Measurements from ENCODE around the gene LDLRAD3.

LDLRAD3 gene

GRCh38 chr11:35945137-35945518, 1.3 kb downstream of the LDLRAD3 start:
- Histone ChIP-seq H2AFZ (ENCODE audit: low read depth, low read length) (no peak overlapping the region), H3K27ac (ENCODE audit: low read length) (no peak overlapping the region), H3K9ac (ENCODE audit: low read depth, low read length) (no peak overlapping the region), H3K4me1 (ENCODE audit: insufficient read depth, low read length) (no peaks in the 10 kb centered on the region), H3K9me3 (ENCODE audit: insufficient read depth, low read length, severe bottlenecking) (no peaks in the 10 kb centered on the region), H3K79me2 (ENCODE audit: insufficient read depth, low read length) (no peaks in the 10 kb centered on the region), H3K4me2 (ENCODE audit: insufficient read depth, low read length) (no peak overlapping the region), H3K36me3 (ENCODE audit: insufficient read depth, low read length) (no peaks in the 10 kb centered on the region), H4K20me1 (ENCODE audit: insufficient read depth, low read length) (no peaks in the 10 kb centered on the region), H3K4me3 (ENCODE audit: low read depth in 1 of 2, low read length in 2 of 2) (no peak overlapping the region), H3K27me3 (ENCODE audit: insufficient read depth, low read length, poor library complexity) (no peaks in the 10 kb centered on the region)
- ATAC-seq (ENCODE audit: insufficient read depth, low read depth) = no peak
- TF ChIP-seq, protein P1, sequence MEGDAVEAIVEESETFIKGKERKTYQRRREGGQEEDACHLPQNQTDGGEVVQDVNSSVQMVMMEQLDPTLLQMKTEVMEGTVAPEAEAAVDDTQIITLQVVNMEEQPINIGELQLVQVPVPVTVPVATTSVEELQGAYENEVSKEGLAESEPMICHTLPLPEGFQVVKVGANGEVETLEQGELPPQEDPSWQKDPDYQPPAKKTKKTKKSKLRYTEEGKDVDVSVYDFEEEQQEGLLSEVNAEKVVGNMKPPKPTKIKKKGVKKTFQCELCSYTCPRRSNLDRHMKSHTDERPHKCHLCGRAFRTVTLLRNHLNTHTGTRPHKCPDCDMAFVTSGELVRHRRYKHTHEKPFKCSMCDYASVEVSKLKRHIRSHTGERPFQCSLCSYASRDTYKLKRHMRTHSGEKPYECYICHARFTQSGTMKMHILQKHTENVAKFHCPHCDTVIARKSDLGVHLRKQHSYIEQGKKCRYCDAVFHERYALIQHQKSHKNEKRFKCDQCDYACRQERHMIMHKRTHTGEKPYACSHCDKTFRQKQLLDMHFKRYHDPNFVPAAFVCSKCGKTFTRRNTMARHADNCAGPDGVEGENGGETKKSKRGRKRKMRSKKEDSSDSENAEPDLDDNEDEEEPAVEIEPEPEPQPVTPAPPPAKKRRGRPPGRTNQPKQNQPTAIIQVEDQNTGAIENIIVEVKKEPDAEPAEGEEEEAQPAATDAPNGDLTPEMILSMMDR (IDR thresholded peaks at IDR 0.05; ENCODE audit: borderline replicate concordance, extremely low read depth, low read length, poor library complexity, severe bottlenecking) = no peak
- TF ChIP-seq EZH2 (IDR thresholded peaks at IDR 0.05; ENCODE audit: borderline replicate concordance, low read depth, low read length, severe bottlenecking) = no peak
- no peak for DNase-seq

DNA sequence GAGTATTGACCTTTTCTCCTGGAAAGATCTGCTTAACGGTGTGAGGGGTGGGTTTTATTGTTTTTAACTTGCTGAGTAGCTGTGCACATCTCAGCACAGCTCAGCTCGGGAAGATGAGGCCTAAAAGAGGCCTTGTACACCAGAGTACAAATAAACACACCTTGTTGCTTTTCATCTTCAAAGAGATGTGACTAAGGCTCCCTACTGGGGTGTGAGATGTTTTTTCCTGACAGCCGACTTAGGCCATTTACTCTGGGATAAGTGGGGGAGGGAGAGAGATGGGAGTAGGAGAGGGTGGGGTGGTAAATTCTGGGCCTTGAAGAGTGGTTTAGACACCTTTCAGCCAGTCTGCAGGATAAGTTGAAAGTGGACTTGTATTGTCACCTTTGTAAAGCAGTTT, 2.9 kb downstream of the LDLRAD3 start:
- H3K79me2 ChIP-seq (ENCODE audit: insufficient read depth, low read length) = no peaks in the 10 kb centered on the region
- ATAC-seq (ENCODE audit: insufficient read depth, low read depth) (no peak), DNase-seq (no peak)
- no peaks in the 10 kb centered on the region for H3K36me3 ChIP-seq (ENCODE audit: insufficient read depth, low read length)
- H3K4me1 ChIP-seq (ENCODE audit: insufficient read depth, low read length) = no peaks in the 10 kb centered on the region
- H3K4me3 ChIP-seq (ENCODE audit: low read depth in 1 of 2, low read length in 2 of 2) = no peak overlapping the region
- no peak overlapping the region for H3K9ac ChIP-seq (ENCODE audit: low read depth, low read length)
- TF ChIP-seq, protein P1 (IDR thresholded peaks at IDR 0.05; ENCODE audit: borderline replicate concordance, extremely low read depth, low read length, poor library complexity, severe bottlenecking) = no peak
- no peak for TF ChIP-seq EZH2 (IDR thresholded peaks at IDR 0.05; ENCODE audit: borderline replicate concordance, low read depth, low read length, severe bottlenecking)
- H3K27ac ChIP-seq (ENCODE audit: low read length) = no peak overlapping the region
- H4K20me1 ChIP-seq (ENCODE audit: insufficient read depth, low read length) = no peaks in the 10 kb centered on the region
- H3K27me3 ChIP-seq (ENCODE audit: insufficient read depth, low read length, poor library complexity) = peaks cover 6% of the 10 kb centered on the region
- no peaks in the 10 kb centered on the region for H3K9me3 ChIP-seq (ENCODE audit: insufficient read depth, low read length, severe bottlenecking)
- H2AFZ ChIP-seq (ENCODE audit: low read depth, low read length) = no peak overlapping the region
- no peak overlapping the region for H3K4me2 ChIP-seq (ENCODE audit: insufficient read depth, low read length)

DNA sequence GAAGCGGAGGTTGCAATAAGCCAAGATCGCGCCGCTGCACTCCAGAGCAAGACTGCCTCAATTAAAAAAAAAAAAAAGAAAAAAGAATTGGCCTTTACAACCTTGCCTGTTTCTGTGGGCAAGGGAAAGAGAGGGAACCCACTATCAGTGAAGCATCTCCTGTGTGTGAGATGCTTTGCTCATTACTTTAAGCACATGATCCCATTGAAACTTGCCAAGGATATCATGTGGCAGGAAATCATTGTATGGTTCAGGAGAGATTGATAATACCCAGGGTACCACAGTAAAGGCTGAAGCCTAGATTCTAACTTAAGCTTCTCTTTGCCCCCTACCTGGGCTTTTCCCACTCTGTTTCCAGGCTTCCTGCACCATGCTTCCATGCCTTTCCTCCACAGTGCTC, 3.6 kb downstream of the LDLRAD3 start:
- no peaks in the 10 kb centered on the region for H3K79me2 ChIP-seq (ENCODE audit: insufficient read depth, low read length)
- H3K27ac ChIP-seq (ENCODE audit: low read length) = no peak overlapping the region
- H3K36me3 ChIP-seq (ENCODE audit: insufficient read depth, low read length) = no peaks in the 10 kb centered on the region
- H4K20me1 ChIP-seq (ENCODE audit: insufficient read depth, low read length) = no peaks in the 10 kb centered on the region
- H3K4me3 ChIP-seq (ENCODE audit: low read depth in 1 of 2, low read length in 2 of 2) = no peak overlapping the region
- TF ChIP-seq, protein P1 (IDR thresholded peaks at IDR 0.05; ENCODE audit: borderline replicate concordance, extremely low read depth, low read length, poor library complexity, severe bottlenecking) = no peak
- TF ChIP-seq EZH2 (IDR thresholded peaks at IDR 0.05; ENCODE audit: borderline replicate concordance, low read depth, low read length, severe bottlenecking) = no peak
- DNase-seq = no peak
- no peaks in the 10 kb centered on the region for H3K9me3 ChIP-seq (ENCODE audit: insufficient read depth, low read length, severe bottlenecking)
- H3K4me2 ChIP-seq (ENCODE audit: insufficient read depth, low read length) = no peak overlapping the region
- H2AFZ ChIP-seq (ENCODE audit: low read depth, low read length) = no peak overlapping the region
- no peaks in the 10 kb centered on the region for H3K4me1 ChIP-seq (ENCODE audit: insufficient read depth, low read length)
- peaks cover 6% of the 10 kb centered on the region for H3K27me3 ChIP-seq (ENCODE audit: insufficient read depth, low read length, poor library complexity)
- no peak overlapping the region for H3K9ac ChIP-seq (ENCODE audit: low read depth, low read length)
- ATAC-seq (ENCODE audit: insufficient read depth, low read depth) = no peak

DNA sequence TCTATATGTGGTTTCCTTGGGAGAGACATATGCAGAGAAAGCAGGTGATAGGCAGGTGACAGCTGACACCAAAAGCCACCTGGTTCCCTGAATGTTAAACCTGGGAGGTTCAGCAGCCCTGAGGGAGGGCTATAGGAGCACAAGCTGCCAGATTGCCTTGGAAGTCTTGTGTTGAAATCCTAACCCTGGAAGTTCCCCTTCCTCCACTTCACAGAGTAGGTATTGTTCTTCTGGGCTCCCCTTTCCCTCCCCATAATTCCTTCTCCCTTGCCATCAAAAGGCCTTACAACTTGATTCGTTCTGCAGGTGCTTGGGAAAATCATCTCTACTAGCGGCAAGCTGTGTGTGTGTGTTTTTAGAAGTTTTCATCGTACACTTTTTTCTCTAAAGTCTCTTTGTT, 5.4 kb downstream of the LDLRAD3 start:
- peaks cover 6% of the 10 kb centered on the region for H3K27me3 ChIP-seq (ENCODE audit: insufficient read depth, low read length, poor library complexity)
- H3K27ac ChIP-seq (ENCODE audit: low read length) = no peak overlapping the region

More for the DNA sequence above, 5.4 kb downstream of the LDLRAD3 start:
- Histone ChIP-seq H3K79me2 (ENCODE audit: insufficient read depth, low read length) (no peaks in the 10 kb centered on the region), H3K4me1 (ENCODE audit: insufficient read depth, low read length) (no peaks in the 10 kb centered on the region), H3K9me3 (ENCODE audit: insufficient read depth, low read length, severe bottlenecking) (no peaks in the 10 kb centered on the region), H3K4me3 (ENCODE audit: low read depth in 1 of 2, low read length in 2 of 2) (no peak overlapping the region), H4K20me1 (ENCODE audit: insufficient read depth, low read length) (no peaks in the 10 kb centered on the region), H2AFZ (ENCODE audit: low read depth, low read length) (no peak overlapping the region), H3K36me3 (ENCODE audit: insufficient read depth, low read length) (no peaks in the 10 kb centered on the region), H3K4me2 (ENCODE audit: insufficient read depth, low read length) (no peak overlapping the region), H3K9ac (ENCODE audit: low read depth, low read length) (no peak overlapping the region)
- no peak for DNase-seq
- no peak for TF ChIP-seq EZH2 (IDR thresholded peaks at IDR 0.05; ENCODE audit: borderline replicate concordance, low read depth, low read length, severe bottlenecking)
- TF ChIP-seq, protein P1 (IDR thresholded peaks at IDR 0.05; ENCODE audit: borderline replicate concordance, extremely low read depth, low read length, poor library complexity, severe bottlenecking) = no peak
- ATAC-seq (ENCODE audit: insufficient read depth, low read depth) = no peak

All from DND-41 (cell line).